Activated CD8-positive, alpha-beta memory T cell treated with anti-CD3 and anti-CD28 coated beads for 36 hours (primary cell): ENCODE measurements around the gene SFMBT2. TPM values are rescaled to one million over a fixed set of nuclear protein-coding genes. Genes with fewer than 3 reads are reported as not detected.
"Not testable (repeated sequence)": the region's sequence is repeated elsewhere in the genome, so short reads cannot be mapped to it uniquely, and the experiment has no call there.

ENCODE experiments used
- CTCF ChIA-PET: fragments of 350-600 bp; sonication (Branson Sonifier 250); formaldehyde crosslinking; loops from one replicate; lab custom pipeline; 2021; ENCODE audit warnings: antibody characterized with exemption; lab: Charles Lee
- POLR2A ChIA-PET: fragments of 350-600 bp; sonication (Branson Sonifier 250); formaldehyde crosslinking; loops from one replicate; lab custom pipeline; 2021; ENCODE audit warnings: antibody characterized with exemption; lab: Charles Lee
- total RNA-seq, 2 experiments: library from RNA; stranded (reverse); gene quantifications; one replicate each; pipeline ENCODE4 v1.2.3, GENCODE V29; 2021

SFMBT2 gene
- total RNA-seq, 2 experiments from 2014 or later, result 22.6 to 23.0 TPM

DNA sequence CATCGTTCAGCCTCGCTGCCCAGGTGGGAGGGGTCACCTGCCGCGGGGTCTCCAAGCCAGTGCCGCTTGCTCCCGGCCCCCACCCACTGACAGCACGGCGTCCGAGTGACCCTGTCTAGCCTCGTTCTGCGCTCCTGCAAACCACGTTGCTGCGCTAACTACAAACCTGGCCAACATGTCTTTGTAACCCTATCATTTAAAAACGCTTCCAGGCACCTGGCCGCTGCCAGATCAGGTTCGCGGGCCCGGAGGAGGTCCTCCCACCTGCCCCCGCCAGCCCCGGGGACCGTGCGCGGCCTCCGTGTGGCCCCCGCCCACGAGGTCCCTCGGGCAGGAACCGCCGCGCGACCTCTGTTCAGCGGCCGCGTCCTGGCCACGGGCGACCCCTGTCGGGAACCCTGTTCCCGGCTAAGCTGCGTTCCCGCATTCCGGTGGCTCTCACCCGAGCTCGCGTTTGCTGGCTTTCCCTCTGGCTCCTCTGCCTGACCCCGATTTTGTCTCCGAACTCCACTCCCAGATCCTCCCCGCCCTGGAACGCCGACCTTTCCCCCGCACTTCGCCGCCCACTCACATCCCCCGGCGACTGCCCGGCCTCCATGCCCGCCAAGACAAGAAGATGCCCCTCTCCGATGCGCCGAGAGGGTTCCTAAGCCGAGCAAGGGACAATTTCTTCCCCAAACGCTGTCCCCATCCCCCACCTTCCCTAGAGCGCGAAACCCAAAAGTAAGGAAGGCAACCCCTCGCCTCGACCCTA is 2.4 kb downstream of the SFMBT2 start:
- ChIA-PET POLR2A (interaction anchor here (0.6 kb wide), 2 partner anchors 69 to 488 kb away, joined by 3 to 8 read pairs; no protein-coding TSS in a partner anchor), CTCF (interaction anchor here (0.9 to 1.6 kb wide), 6 partner anchors 11 to 489 kb away, joined by 3 to 9 read pairs (median 3); no protein-coding TSS in a partner anchor)

DNA sequence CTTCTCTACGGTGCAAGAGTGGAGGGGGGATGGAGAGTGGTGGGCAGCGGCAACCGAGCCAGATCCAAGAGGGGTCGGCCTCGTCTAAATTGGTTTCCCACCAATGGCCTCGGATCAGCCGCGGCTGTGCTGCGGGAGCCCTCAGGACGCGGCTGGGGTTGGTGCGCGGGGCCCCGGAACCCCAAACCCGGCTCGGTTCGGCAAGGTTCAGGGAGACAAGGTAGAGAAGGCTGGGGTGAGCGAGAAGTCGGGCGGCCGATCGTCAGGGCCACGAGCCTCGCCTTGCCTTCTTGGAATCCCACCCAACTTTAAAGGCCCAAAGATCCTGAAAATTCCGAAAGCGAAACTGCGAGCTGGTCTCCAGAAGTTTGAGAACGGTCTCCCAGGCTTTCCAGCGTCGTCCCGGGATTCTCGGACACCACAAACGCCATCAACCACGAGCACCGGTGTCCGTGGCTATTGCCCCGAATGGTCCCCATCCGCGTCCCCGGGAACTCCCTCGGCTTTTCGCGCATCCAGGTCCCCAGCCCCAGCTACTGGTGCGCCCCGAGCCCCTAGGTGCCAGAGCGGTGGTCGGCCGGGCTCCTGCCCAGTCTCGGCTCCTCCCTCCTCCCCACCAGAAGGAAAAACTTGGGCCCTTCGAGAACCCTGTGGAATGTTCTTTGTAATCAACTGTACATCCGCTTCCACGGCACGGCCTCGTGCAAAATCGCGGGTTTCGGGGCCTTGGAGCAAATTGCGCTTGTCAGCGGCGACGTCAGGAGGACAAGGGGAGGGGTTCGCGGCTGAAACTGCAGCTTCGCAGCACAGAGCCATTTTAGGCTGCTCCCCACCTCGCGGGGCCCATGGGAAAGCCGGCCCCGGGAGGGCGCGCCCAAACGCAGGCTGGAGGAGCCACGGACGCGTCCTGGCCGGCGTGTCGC is 3.2 kb downstream of the SFMBT2 start:
- ChIA-PET CTCF (interaction anchor here (0.9 to 1.3 kb wide), 3 partner anchors 148 to 489 kb away, joined by 3 read pairs; no protein-coding TSS in a partner anchor), POLR2A (no interaction called here)

DNA sequence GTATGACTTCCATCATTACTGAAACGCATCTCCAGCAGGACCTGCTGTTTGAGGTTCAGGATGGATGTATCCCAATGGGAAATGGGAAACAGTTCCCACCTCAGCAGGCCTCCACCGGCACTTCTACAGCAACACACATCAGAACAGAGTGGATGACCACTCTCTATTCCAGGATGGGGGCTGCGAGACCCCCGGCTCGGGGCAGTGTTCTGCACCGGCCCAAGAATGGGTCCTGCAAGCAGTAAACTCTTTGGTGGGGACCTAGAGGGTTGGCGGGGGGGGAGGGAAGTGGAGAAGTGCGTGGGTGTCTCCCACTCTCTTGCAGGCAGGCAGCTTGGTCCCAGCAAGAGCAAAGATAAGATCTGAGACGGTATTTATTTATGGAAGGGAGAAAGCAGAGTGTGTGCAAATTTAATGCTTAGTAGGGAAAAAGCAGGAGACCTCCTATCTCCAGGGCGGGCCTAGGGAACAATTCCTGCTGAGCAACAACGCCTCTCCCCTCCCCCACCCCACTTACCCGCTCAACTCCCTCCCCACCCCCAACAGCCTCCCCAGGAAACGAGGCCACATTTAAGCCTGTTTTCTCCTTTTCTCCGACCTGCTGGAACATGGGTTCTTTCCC is 4.0 kb downstream of the SFMBT2 start:
- ChIA-PET CTCF (no interaction called here), POLR2A (no interaction called here)

DNA sequence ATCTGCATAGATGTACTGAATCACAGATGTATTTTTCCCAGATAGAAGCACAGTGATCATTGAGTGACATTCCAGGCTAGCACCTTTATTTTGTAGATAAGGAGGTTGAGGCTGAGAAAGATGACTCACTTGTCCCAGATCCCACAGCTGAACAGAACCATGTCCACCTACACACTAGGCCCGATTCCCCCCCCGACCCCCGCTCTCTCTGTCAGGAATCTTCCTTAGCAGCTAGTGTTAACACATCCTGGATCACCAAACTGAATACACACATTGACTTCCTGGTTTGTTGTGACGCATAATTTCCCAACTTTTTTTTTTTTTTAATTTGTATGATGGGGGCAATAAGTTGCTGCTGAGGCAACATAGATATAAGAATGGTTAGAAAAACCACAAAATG is 5.2 kb downstream of the SFMBT2 start:
- ChIA-PET CTCF (no interaction called here), POLR2A (no interaction called here)

DNA sequence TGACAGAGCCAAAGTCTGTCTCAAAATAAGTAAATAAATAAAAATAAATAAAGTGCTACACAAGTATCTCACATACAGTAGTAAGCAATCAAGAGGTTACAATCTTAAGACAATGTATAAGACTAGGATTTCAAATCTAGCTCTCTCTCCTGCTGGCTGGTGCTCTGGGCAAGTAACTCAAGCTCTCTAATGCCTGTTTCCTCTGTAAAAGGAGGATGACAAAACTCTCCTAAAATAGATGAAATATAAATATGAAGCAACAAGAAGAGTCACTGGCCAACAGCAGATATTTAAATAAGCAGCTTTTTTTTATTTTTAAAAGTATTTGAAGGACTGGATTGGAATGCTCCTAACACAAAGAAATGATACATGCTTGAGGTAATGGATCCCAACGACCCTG is 7.2 kb downstream of the SFMBT2 start:
- ChIA-PET POLR2A (no interaction called here), CTCF (no interaction called here)

DNA sequence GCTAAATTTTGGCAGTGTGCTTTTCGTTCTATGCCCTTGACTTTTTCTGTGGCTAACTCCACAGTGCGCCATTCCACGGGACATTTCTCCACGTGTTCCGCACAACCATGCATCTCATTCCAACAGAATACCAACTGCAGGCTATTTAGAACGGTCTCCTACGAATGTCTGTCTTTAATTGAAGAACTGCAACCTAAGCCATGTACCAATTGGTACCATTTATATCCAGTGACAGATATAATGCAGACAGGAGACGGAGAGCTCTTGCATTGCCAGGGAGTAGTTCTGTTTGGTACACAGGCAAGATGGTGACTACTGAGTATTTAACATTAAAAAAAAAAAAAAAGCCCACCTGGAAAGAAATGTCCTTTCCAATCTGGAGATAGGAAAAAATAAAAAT is 9.1 kb downstream of the SFMBT2 start:
- CTCF ChIA-PET, result interaction anchor here (0.7 to 1.6 kb wide), 2 partner anchors 9 to 267 kb away, joined by 3 to 4 read pairs; partner anchors contain the start of gene SFMBT2
- POLR2A ChIA-PET, result interaction anchor here (0.6 to 0.7 kb wide), 2 partner anchors 158 to 382 kb away, joined by 3 to 4 read pairs; no protein-coding TSS in a partner anchor

DNA sequence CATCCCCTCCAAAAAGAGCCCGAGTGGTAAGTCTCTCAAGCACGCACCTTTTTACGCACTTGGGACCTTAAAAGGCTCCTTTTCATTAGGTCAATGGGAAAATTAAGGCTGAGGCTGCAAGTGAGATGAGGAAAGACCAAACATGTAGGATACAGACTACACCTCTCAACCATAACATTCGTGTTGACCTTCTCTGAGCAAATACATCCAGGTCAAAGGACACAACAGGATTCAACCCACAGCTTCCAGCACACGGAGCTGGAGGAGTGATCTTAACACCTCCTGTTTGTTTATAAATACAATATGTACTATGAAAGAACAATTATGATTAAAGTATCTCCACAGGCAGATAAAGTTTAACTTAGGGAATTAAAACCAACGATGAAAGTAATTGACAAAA is 9.7 kb downstream of the SFMBT2 start:
- ChIA-PET POLR2A (interaction anchor here (0.6 kb wide), 1 partner anchor 381 kb away, joined by 3 read pairs; no protein-coding TSS in a partner anchor), CTCF (no interaction called here)

DNA sequence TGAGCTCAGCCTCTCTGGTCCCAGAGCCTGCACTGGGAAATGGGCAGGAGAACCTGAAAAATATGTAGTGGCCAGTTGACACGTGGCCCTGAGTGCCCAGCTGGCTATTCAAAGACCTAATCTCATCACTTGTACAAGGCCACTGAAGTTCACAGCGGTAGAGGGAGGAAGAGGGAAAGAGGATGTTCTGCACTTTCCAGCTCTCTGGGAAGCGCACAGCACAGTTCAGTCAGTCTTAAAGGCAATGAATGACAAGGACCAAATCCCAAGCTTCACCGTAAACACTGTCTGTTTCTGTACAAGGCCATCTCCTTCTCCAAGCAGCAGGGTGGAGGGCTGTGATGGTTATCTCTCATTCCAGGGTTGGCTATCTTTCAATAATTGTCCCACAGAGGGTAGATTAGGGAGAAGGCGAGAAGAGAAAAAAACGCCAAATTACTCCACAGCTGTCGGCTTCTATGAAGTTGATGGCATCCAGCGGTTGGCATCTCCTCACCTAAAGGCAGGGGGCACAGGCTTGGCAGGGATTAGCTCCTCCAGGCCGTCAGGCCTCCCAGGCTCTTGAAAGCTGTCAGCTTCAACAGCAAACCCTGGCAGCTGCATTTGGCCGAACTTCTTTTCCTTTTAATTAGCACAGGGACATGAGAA is 10.6 kb downstream of the SFMBT2 start:
- CTCF ChIA-PET, result interaction anchor here (0.6 to 0.8 kb wide), 2 partner anchors 11 to 13 kb away, joined by 3 read pairs; partner anchors contain the start of gene SFMBT2

DNA sequence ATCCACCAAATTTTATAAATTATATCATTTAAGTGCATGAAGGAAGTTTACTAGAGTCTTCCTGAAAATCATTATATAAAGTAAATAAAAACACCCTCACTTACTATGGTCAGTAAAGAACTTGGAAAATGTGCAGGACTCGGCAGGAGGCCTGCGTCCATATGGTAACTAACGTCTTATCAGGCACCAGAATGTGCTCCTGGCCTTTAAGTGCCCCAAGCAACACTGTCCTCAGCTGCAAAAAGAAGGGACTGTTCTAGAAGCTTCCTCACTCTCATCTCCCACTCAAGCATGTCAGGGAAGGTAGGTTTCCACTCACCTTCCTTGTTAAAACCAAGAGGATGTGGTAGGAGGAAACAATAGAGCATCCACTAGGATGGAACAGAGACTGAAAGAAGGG is 11.3 kb downstream of the SFMBT2 start:
- ChIA-PET CTCF (interaction anchor here (0.8 to 1.0 kb wide), 2 partner anchors 10 to 12 kb away, joined by 3 read pairs; no protein-coding TSS in a partner anchor), POLR2A (no interaction called here)

More for the DNA sequence above, 10.6 kb downstream of the SFMBT2 start:
- POLR2A ChIA-PET, result no interaction called here

DNA sequence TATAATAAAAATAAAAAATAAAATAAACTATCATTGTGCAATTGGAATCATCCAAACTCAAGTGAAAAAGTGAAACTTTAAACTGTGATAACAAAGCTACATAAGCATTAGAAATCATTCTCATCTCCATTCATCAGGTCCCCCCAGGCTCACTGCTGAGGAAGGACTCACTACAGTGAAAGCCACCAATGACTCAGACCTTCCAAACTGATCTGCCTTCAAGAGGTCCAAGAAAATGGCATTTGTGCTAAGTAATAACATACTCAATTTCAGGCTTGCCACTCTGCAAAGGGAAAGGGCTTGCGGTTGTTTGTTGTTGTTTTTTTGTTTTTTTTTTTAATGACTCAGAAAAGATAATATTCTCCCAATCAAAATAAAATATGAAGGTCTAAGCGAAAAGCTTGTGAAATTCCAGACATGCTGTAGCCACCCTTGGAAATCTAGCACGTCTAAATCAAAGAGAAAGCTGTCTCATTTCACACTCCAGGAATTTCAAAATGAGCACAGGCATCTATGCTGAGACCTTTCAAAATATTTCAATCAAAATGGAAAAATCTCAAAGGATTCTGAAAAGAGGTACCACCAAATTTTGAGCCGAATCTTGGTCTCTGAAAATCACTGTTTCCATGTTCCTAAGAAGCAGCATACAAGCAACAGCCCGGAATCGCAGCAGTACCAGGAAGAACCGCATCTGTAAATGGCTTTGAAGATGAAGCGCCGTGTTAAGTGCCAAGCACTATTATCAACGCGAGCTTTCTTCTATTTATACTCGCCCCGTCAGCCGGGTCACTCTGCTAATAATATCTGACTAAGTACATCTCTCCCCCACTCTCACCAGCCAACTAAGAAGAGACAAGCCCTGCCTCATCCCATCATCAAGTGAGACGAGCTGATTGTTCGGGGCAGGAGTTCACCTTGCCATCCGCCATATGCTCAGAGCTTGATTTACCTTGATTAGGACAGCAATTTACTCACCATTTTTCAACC is 13.5 kb downstream of the SFMBT2 start:
- ChIA-PET CTCF (interaction anchor here (2.2 kb wide), 1 partner anchor 12 kb away, joined by 9 read pairs; no protein-coding TSS in a partner anchor), POLR2A (no interaction called here)

DNA sequence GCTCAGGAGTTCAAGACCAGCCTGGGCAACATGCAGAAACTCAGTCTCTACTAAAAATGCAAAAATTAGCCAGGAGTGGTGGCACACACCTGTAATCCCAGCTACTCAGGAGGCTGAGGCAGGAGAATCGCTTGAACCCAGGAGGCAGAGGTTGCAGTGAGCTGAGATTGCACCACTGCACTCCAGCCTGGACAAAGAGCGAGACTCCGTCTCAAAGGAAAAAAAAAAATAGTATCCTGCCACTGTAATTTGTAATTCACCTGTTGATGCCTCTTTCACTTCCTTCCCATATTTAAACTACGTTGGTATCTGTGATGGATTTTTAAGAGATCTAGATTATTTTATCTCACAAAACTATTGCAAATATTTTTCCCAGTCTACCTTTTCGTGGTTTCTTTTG is 18.5 kb downstream of the SFMBT2 start:
- POLR2A ChIA-PET, CTCF ChIA-PET: not testable (repeated sequence)

DNA sequence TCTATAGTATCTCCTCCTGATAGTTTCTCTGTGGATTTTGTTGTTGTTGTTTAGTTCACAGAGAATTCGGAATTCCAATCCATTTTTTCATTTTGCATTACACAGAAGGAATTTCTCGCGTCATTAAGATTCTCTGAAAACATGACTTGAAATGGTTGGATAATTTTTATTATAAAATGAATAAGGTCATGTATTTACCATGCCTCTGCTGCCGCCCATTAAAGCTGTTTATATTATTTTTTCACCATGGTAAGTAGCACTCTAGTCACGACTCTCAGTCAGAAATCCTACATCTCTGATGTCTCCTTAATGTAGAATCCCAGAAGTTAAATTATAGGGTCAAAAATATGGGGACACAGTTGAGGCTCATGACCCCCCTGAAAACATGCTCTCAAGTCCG is 19.1 kb downstream of the SFMBT2 start:
- POLR2A ChIA-PET, result interaction anchor here (0.6 kb wide), 1 partner anchor 19 kb away, joined by 4 read pairs; the partner anchor contains the start of gene SFMBT2

DNA sequence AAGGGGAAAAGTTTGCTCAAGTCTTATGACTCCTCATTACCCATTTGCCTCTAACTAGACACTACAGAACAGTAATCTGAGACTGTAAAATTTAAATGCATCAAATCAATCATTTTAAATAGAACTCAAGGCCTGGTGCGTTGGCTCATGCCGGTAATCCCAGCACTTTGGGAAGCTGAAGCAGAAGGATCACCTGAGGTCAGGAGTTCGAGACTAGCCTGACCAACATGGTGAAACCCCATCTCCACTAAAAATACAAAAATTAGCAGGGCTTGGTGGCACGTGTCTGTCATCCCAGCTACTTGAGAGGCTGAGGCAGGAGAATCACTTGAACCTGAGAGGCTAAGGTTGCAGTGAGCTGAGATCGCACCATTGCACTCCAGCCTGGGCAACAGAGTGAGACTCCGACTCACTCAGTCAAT is 20.1 kb downstream of the SFMBT2 start:
- CTCF ChIA-PET, result not testable (repeated sequence)

More for the DNA sequence above, 19.1 kb downstream of the SFMBT2 start:
- CTCF ChIA-PET, result no interaction called here

DNA sequence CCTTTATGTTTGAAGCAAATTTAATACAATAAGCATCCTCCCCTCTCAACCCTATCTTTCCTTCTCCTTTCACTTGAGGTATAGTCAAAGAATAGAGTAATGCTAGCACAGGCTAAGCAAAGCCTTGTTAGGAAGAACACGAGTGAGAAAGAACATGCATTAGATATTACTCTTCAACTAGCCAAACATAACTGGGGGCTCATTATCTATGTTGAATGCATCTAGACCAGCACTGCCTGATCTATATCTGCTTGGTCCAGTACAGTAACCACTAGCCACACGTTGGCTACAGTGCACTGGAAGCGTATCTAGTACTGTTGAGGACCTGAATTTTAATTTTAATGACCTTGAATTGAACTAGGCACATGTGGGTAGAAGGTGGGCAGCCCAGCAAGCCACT is 21.0 kb downstream of the SFMBT2 start:
- CTCF ChIA-PET, result no interaction called here
- POLR2A ChIA-PET, result no interaction called here

More for the DNA sequence above, 20.1 kb downstream of the SFMBT2 start:
- POLR2A ChIA-PET, result not testable (repeated sequence)

DNA sequence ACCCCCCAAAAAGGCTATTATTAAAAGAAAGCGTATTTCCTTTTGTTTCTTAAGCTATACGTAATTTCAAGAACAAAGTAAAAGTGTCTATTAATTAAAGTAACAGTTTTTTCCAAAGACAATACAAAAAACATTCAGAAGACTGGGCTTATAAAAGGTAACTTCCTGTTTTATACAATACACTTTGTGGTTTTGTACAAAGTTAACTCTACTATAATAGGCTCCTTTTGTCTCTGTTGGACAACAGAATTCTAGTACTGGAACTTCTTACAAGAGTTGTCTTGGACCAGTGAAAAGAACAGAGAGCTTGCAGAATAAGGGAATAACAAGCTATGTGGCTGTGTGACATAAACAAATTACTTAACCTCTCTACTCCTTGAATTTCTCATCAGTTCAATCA is 21.5 kb downstream of the SFMBT2 start:
- POLR2A ChIA-PET, result no interaction called here
- CTCF ChIA-PET, result no interaction called here

DNA sequence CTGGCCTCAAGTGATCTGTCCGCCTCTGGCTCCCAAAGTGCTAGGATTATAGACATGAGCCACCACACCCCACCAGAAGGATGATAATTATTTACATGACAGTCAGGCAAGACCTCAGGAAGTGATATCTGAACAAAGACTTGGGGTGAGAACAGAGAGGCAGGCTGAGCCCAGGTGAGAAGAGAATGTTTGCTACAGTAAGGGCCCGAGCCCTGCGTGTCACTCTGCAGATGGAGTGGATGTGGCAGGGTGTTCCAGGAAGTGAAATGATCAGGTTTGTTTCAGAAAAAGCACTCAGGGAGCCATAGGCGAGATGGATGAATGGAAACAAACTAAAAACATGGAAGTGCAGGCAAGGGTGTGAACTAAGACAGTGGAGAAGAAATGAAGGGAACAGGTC is 22.2 kb downstream of the SFMBT2 start:
- POLR2A ChIA-PET, result no interaction called here
- CTCF ChIA-PET, result no interaction called here

DNA sequence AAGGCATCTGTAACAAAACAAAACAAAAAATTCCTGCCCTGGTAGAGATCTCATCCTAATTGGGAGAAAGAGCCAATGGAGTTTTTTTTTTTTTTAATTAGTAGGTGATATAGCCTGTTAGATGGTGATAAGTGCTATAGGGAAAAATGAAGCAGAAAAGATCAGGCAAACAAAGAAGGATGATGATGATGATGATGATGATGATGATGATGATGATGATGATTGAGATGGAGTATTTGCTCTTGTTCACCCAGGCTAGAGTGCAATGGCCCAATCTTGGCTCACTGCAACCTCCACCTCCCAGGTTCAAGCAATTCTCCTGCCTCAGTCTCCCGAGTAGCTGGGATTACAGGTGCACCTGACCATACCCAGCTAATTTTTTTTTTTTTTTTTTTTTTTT is 22.7 kb downstream of the SFMBT2 start:
- POLR2A ChIA-PET, result interaction anchor here (0.6 kb wide), 1 partner anchor 24 kb away, joined by 4 read pairs; no protein-coding TSS in a partner anchor
- CTCF ChIA-PET, result not testable (repeated sequence)
